Psoas muscle (tissue), 8 donors: ENCODE data around the gene CRACR2B. TPM values are rescaled to one million over a fixed set of nuclear protein-coding genes. Genes with fewer than 3 reads are reported as not detected.
A peak's percentile ranks its signal among the peaks of the same experiment; 100 is the strongest.

Experiments
- ATAC-seq, 4 donors: fragments of 200-7000 bp; cut with Tn5 transposase; one replicate each; pipeline ENCODE4 v1.9.1; 2020; ENCODE audit warnings: moderate library complexity in 3 of 4, mild to moderate bottlenecking in 2 of 4
- DNase-seq, 2 donors: peaks; one replicate each; pipeline ENCODE4 v3.0.0-alpha.2; 2020
- H3K27ac ChIP-seq: fragments of 200-600 bp; one replicate; pipeline ENCODE4 v1.8.0; 2022
- H3K27me3 ChIP-seq, 3 donors: fragments of 200-600 bp in 1 of 3; one replicate each; pipeline versions ENCODE4 v1.6.1 to v1.8.0; 2013 to 2022; ENCODE audit warnings: low read length in 2 of 3, mild to moderate bottlenecking in 2 of 3, moderate library complexity in 1 of 3; ENCODE audit not compliant: insufficient read depth in 3 of 3
- H3K36me3 ChIP-seq, 2 donors: fragments of 200-600 bp in 1 of 2; one replicate each; pipeline versions ENCODE4 v1.6.1 to v1.8.0; 2013 to 2022; ENCODE audit warnings: low read depth in 1 of 2, mild to moderate bottlenecking in 1 of 2, moderate library complexity in 1 of 2; ENCODE audit not compliant: insufficient read depth in 1 of 2
- H3K4me1 ChIP-seq: fragments of 200-600 bp; one replicate; pipeline ENCODE4 v1.8.0; 2022
- H3K4me3 ChIP-seq: fragments of 200-600 bp; one replicate; pipeline ENCODE4 v1.8.0; 2022; ENCODE audit warnings: mild to moderate bottlenecking
- H3K9me3 ChIP-seq: fragments of 200-600 bp; one replicate; pipeline ENCODE4 v1.8.0; 2022
- CTCF ChIP-seq: fragments of 200-600 bp; IDR thresholded peaks from one replicate; pipeline ENCODE4 v1.8.0; 2022; ENCODE audit warnings: antibody characterized with exemption
- WGBS, 3 donors: extraction: QIAGEN DNeasy Blood & Tissue Kit; methylation state at CpG; one replicate each; pipeline versions ENCODE4 v1.1.6 to v1.1.7; 2013; 5-methylcytosine and 5-hydroxymethylcytosine counted together
- intact Hi-C, 2 donors: fragments of 100-400 bp; cut with DNase I; formaldehyde crosslinking; loops; one replicate each; pipeline versions ENCODE4 v1.11.0 to v1.14.2; 2022
- polyA plus RNA-seq, 3 donors: library from polyadenylated mRNA; stranded (reverse); fragments of 200-250 nt; gene quantifications; one replicate each; pipeline ENCODE4 v1.2.3, GENCODE V29; 2013
- total RNA-seq, 4 donors: library from RNA; stranded (reverse); fragmentation: NEBNext Ultra II Directional in 2 of 4; extraction: Animal tissue kit (Norgen Biotek cat#: 25700) in 2 of 4; gene quantifications; one replicate each; pipeline versions ENCODE4 v1.2.1 to v1.2.4, GENCODE V29; 2021 to 2023
- donor health status: healthy with polysubstance abuse.
- donor health status: DM: no; HTN: no; CAD: no; lungs with moderate emphysema.
- donor health status: Bipolar disorder and iron deficiency.
- donor health status: healthy.
- donor health status: DM: yes; HTN: yes; CAD: no.
- donor health status: DM: no; HTN: no; CAD: no.
- donor health status: DM: no; HTN: no; CAD: no.
- donor health status: DM: yes; HTN: yes; CAD: no.

The CRACR2B gene
- total and polyA plus RNA-seq, 7 donors = 1.9 to 8.9 (median 2.8) TPM

DNA sequence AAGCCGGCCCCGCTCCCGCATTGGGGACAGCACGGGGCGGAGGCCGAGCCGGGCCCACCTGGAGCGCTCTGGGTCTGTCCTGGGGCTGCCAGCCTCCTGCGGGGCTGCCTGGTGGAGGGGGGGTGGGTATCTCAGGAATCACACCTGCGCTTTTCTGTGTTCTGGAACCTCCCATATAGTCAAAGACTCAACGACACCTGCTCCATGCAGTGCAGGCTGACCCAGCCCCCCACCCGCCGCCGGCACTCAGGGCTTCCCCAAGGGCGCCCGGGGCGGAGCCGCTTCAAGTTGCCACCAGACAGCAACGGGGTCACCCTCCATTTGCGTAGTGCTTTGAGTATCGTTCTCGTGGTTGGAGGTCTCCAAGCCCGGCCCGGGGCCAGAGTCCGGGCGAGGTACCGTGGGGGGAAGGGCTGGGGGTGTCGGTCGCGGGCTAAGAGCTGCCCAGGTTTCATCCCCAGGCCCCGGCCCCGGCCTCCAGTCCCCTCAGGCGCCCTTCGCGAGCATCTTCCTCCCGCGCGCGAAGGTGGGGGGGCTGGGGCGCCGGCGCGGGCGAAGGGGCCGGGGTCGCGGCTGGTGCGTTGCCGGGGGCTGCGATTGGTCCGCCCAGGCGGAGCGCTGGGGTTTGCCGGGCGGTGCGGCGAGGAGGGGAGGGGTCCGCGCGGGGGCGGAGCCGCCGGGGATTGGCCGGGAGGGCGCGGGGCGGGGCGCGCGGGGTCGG lies 21.5 kb downstream of the CRACR2B start:
- ATAC-seq (no peak), DNase-seq (no peak)
- intact Hi-C loops = loop anchor here (2.0 to 5.0 kb wide), 4 partner anchors 58 to 132 kb away; partner anchors contain the start of genes AP2A2 (in 1 of the 2) and CHID1 (in 1 of the 2)
- Histone ChIP-seq H3K27ac (no peak overlapping the region), H3K4me1 (peaks cover 20% of the 10 kb centered on the region), H3K36me3 (no peaks in the 10 kb centered on the region), H3K27me3 (peaks cover 0 to 11% (median 0%) of the 10 kb centered on the region in 3 donors), H3K9me3 (no peaks in the 10 kb centered on the region), H3K4me3 (peak overlapping the region; percentile 48)
- 13 to 19% (median 18%) methylated on average over 28 to 71 of the region's 71 CpGs for WGBS, 3 donors
- no peak for TF ChIP-seq CTCF

- H3K27me3 ChIP-seq = peaks cover 0 to 11% (median 0%) of the 10 kb centered on the region in 3 donors
- DNase-seq = no peak
- H3K4me3 ChIP-seq = peak overlapping the region; percentile 48
- ATAC-seq = no peak
- H3K27ac ChIP-seq = no peak overlapping the region
- H3K36me3 ChIP-seq = no peaks in the 10 kb centered on the region
- H3K4me1 ChIP-seq = peaks cover 11% of the 10 kb centered on the region
- intact Hi-C loops = loop anchor here (2.0 to 5.0 kb wide), 4 partner anchors 57 to 131 kb away; partner anchors contain the start of genes AP2A2 (in 1 of the 2) and CHID1 (in 1 of the 2)
- TF ChIP-seq CTCF = no peak
- no peaks in the 10 kb centered on the region for H3K9me3 ChIP-seq
- WGBS, 3 donors = 34 to 43% (median 36%) methylated on average over 51 to 97 of the region's 97 CpGs
Measured at GRCh38 chr11:849951-850774, 22.4 kb downstream of the CRACR2B start.

GRCh38 chr11:850775-851763 lies 23.4 kb downstream of the CRACR2B start:
- Histone ChIP-seq H3K36me3 (no peaks in the 10 kb centered on the region), H3K27me3 (peaks cover 0 to 11% (median 0%) of the 10 kb centered on the region in 3 donors), H3K9me3 (no peaks in the 10 kb centered on the region), H3K27ac (no peak overlapping the region), H3K4me3 (no peak overlapping the region), H3K4me1 (peaks cover 10% of the 10 kb centered on the region)
- 74 to 85% (median 80%) methylated on average over 24 to 28 of the region's 28 CpGs for WGBS, 3 donors
- ATAC-seq = no peak
- no peak for DNase-seq
- intact Hi-C loops = no loop called here
- no peak for TF ChIP-seq CTCF

DNA sequence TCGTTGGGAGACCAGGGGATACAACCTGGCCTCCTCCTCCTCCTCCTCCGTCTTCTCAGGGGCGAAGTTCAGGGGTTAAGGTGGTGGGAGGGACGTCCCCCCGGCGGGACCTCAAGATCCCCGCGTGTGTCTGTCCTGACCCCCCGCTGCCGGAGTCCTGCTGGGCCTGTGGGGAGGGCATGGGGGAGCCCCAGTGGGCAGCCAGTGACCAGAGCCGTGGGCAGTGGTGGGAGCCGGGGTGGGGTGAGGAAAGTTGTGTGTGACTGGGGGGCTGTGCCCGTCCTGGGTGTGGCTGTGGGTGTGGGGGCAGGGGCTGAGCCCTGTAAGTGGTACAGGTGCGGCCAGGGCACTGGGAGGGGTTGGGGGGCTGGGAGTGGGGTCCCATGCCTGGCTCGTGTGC lies 25.0 kb downstream of the CRACR2B start:
- peaks cover 0 to 11% (median 0%) of the 10 kb centered on the region in 3 donors for H3K27me3 ChIP-seq
- no peak for ATAC-seq
- no peak overlapping the region for H3K27ac ChIP-seq
- peaks cover 10% of the 10 kb centered on the region for H3K4me1 ChIP-seq
- intact Hi-C loops = no loop called here
- DNase-seq = no peak
- 84 to 86% (median 85%) methylated on average over 14 to 15 of the region's 15 CpGs for WGBS, 3 donors
- no peak for TF ChIP-seq CTCF
- H3K4me3 ChIP-seq = no peak overlapping the region
- no peaks in the 10 kb centered on the region for H3K36me3 ChIP-seq
- no peaks in the 10 kb centered on the region for H3K9me3 ChIP-seq
